Heart left ventricle (tissue), 16 donors: ENCODE data around the gene TCIRG1. TPM values are rescaled to one million over a fixed set of nuclear protein-coding genes. Genes with fewer than 3 reads are reported as not detected.

Source experiments
- ATAC-seq, 4 donors: fragments of 200-7000 bp; cut with Tn5 transposase; one replicate each; pipeline ENCODE4 v1.9.1; 2020 to 2022; ENCODE audit warnings: moderate library complexity in 4 of 4, mild to moderate bottlenecking in 3 of 4, moderate number of reproducible peaks in 1 of 4
- DNase-seq, 5 donors: peaks; one replicate each; pipeline ENCODE4 v3.0.0-alpha.2; 2020
- H3K27ac ChIP-seq, 12 donors: fragments of 200-600 bp; sonication (generic) in 4 of 12; one replicate each; pipeline versions ENCODE4 v1.5.0 to v1.8.0; 2016 to 2022; ENCODE audit warnings: mild to moderate bottlenecking in 2 of 12
- H3K27me3 ChIP-seq, 9 donors: fragments of 200-600 bp; sonication (generic) in 2 of 9; one replicate each; pipeline versions ENCODE4 v1.5.1 to v1.8.0; 2016 to 2022; ENCODE audit warnings: mild to moderate bottlenecking in 3 of 9
- H3K36me3 ChIP-seq, 9 donors: fragments of 200-600 bp; sonication (generic) in 2 of 9; one replicate each; pipeline versions ENCODE4 v1.5.0 to v1.8.0; 2018 to 2022; ENCODE audit warnings: mild to moderate bottlenecking in 2 of 9
- H3K4me1 ChIP-seq, 12 donors: fragments of 200-600 bp; sonication (generic) in 4 of 12; one replicate each; pipeline versions ENCODE4 v1.5.0 to v1.8.0; 2016 to 2022; ENCODE audit warnings: mild to moderate bottlenecking in 3 of 12
- H3K4me3 ChIP-seq, 12 donors: fragments of 200-600 bp; sonication (generic) in 4 of 12; one replicate each; pipeline versions ENCODE4 v1.5.0 to v1.8.0; 2017 to 2022; ENCODE audit warnings: mild to moderate bottlenecking in 9 of 12, moderate library complexity in 4 of 12
- H3K9me3 ChIP-seq, 12 donors: fragments of 200-600 bp; sonication (generic) in 4 of 12; one replicate each; pipeline versions ENCODE4 v1.5.0 to v1.8.0; 2016 to 2022; ENCODE audit warnings: mild to moderate bottlenecking in 1 of 12
- CTCF ChIP-seq, 12 donors: fragments of 200-600 bp; sonication (generic) in 4 of 12; IDR thresholded peaks; one replicate each; pipeline versions ENCODE4 v1.5.0 to v1.8.0; 2018 to 2022; ENCODE audit warnings: antibody characterized with exemption in 12 of 12, mild to moderate bottlenecking in 5 of 12
- POLR2A ChIP-seq, 2 donors: fragments of 450-650 bp; IDR thresholded peaks; one replicate each; pipeline ENCODE4 v1.6.1; 2017; ENCODE audit warnings: antibody characterized with exemption in 2 of 2, mild to moderate bottlenecking in 2 of 2, moderate library complexity in 2 of 2
- WGBS, 4 donors: extraction: QIAGEN DNeasy Blood & Tissue Kit in 2 of 4; methylation state at CpG; one replicate each; pipeline versions ENCODE4 v1.1.5 to v1.1.7; 2013 to 2018; 5-methylcytosine and 5-hydroxymethylcytosine counted together
- intact Hi-C, 10 donors: fragments of 100-400 bp; cut with DNase I; formaldehyde crosslinking; loops; one replicate each; pipeline versions ENCODE4 v1.11.1 to v1.14.2; 2022
- polyA plus RNA-seq, 2 donors: library from polyadenylated mRNA; stranded (reverse); fragments of 200-250 nt; gene quantifications; one replicate each; pipeline ENCODE4 v1.2.3, GENCODE V29; 2013
- total RNA-seq, 9 donors: library from RNA; depleted of rRNA in 2 of 9; stranded (reverse); fragments of >200 nt in 2 of 9; fragmentation: NEBNext Ultra II Directional in 3 of 9; extraction: Animal tissue kit (Norgen Biotek cat#: 25700) in 3 of 9; gene quantifications; one replicate each; pipeline versions ENCODE4 v1.1.0 to v1.2.4, GENCODE V29; 2016 to 2023
- donor health status: ischemic (EF 13 %, LVEDD 7.1; RV severe dilation, severe dysfunction).
- donor health status: healthy with polysubstance abuse.
- donor health status: DM: no; HTN: yes; CAD: no.
- donor health status: DM: no; HTN: no; CAD: no.
- donor health status: ischemic (EF 25% LVEDD 6.9; RV normal size, moderate dysfunction).
- donor health status: ischemic (EF 25% LVEDD 5.7; RV mildly dilated, moderate dysfunction).
- donor health status: healthy.
- donor health status: DM: yes; HTN: yes; CAD: no.
- donor health status: ischemic (EF 35%, LVEDD 5.7; RV mildly dilated, moderate dysfunction).
- donor health status: nonischemic (EF 11% LVEDD 7.7; RV severe dilation, severe dysfunction).
- donor health status: DM: yes; HTN: yes; CAD: no.
- donor health status: PGD.
- donor health status: ischemic (EF 29% LVEDD 5.4; RV normal size, mild dysfunction).
- donor health status: nonischemic (EF 23%, LVEDD 6.1; RV moderate dilation, normal function).

The TCIRG1 gene
- total and polyA plus RNA-seq, 11 donors: 10.2 to 88.7 (median 25.5) TPM

GRCh38 chr11:68024508-68024907 lies 14.3 kb upstream of the TCIRG1 start:
- Histone ChIP-seq H3K4me3 (no peak overlapping the region), H3K4me1 (peaks cover 0 to 10% (median 1%) of the 10 kb centered on the region in 12 donors), H3K27me3 (no peaks in the 10 kb centered on the region), H3K36me3 (peaks cover 0 to 17% (median 0%) of the 10 kb centered on the region in 9 donors), H3K9me3 (peaks cover 0 to 8% (median 0%) of the 10 kb centered on the region in 12 donors), H3K27ac (no peak overlapping the region)
- no peak for TF ChIP-seq POLR2A (IDR thresholded peaks at IDR 0.05)
- no peak for TF ChIP-seq CTCF (IDR thresholded peaks at IDR 0.05)
- DNase-seq: no peak
- intact Hi-C loops: no loop called here
- no peak for ATAC-seq
- 89 to 93% (median 91%) methylated on average over 5 of the region's 5 CpGs for WGBS, 4 donors

GRCh38 chr11:68025047-68025446 lies 13.8 kb upstream of the TCIRG1 start:
- peaks cover 0 to 8% (median 0%) of the 10 kb centered on the region in 12 donors for H3K9me3 ChIP-seq
- intact Hi-C loops: no loop called here

GRCh38 chr11:68026391-68027105 lies 12.3 kb upstream of the TCIRG1 start:
- intact Hi-C loops: no loop called here
- H3K27ac ChIP-seq: no peak overlapping the region
- H3K36me3 ChIP-seq: peaks cover 0 to 17% (median 0%) of the 10 kb centered on the region in 9 donors
- H3K9me3 ChIP-seq: peaks cover 0 to 8% (median 0%) of the 10 kb centered on the region in 12 donors
- H3K4me3 ChIP-seq: no peak overlapping the region
- no peak for ATAC-seq
- 86 to 91% (median 88%) methylated on average over 10 to 18 of the region's 18 CpGs for WGBS, 4 donors
- no peak for DNase-seq
- TF ChIP-seq CTCF (IDR thresholded peaks at IDR 0.05) (no peak), POLR2A (IDR thresholded peaks at IDR 0.05) (no peak)
- no peaks in the 10 kb centered on the region for H3K27me3 ChIP-seq
- peaks cover 0 to 19% (median 11%) of the 10 kb centered on the region in 12 donors for H3K4me1 ChIP-seq

More at GRCh38 chr11:68025047-68025446, 13.8 kb upstream of the TCIRG1 start:
- 84 to 95% (median 86%) methylated on average over 5 of the region's 5 CpGs for WGBS, 4 donors
- Histone ChIP-seq H3K27ac (no peak overlapping the region), H3K36me3 (peaks cover 0 to 17% (median 0%) of the 10 kb centered on the region in 9 donors), H3K4me1 (peaks cover 0 to 15% (median 6%) of the 10 kb centered on the region in 12 donors), H3K4me3 (no peak overlapping the region), H3K27me3 (no peaks in the 10 kb centered on the region)
- DNase-seq (no peak), ATAC-seq (no peak)
- TF ChIP-seq POLR2A (IDR thresholded peaks at IDR 0.05): no peak
- no peak for TF ChIP-seq CTCF (IDR thresholded peaks at IDR 0.05)

- Histone ChIP-seq H3K27ac (no peak overlapping the region), H3K4me1 (peaks cover 0 to 30% (median 20%) of the 10 kb centered on the region in 12 donors), H3K27me3 (no peaks in the 10 kb centered on the region), H3K9me3 (peaks cover 0 to 8% (median 0%) of the 10 kb centered on the region in 12 donors), H3K4me3 (no peak overlapping the region), H3K36me3 (peaks cover 0 to 17% (median under 1%) of the 10 kb centered on the region in 9 donors)
- DNase-seq (no peak), ATAC-seq (no peak)
- TF ChIP-seq CTCF (IDR thresholded peaks at IDR 0.05): no peak
- TF ChIP-seq POLR2A (IDR thresholded peaks at IDR 0.05): no peak
- intact Hi-C loops: no loop called here
- 92 to 96% (median 95%) methylated on average over 18 to 21 of the region's 21 CpGs for WGBS, 4 donors
Measured at GRCh38 chr11:68027667-68028066, 11.2 kb upstream of the TCIRG1 start.
